Tibial artery (tissue), 4 donors: Measurements from ENCODE around the gene TOMM7.
"Not testable (repeated sequence)": the region's sequence is repeated elsewhere in the genome, so short reads cannot be mapped to it uniquely, and the experiment has no call there.

Source experiments
- DNase-seq, 2 donors: peaks; one replicate each; pipeline ENCODE4 v3.0.0-alpha.2; 2019
- H3K27ac ChIP-seq, 2 donors: fragments of 200-600 bp; sonication (generic) in 1 of 2; 1 replicate in 1 of 2; 2 replicates in 1 of 2; pipeline ENCODE4 v1.5.1; 2018 to 2019; ENCODE audit warnings: mild to moderate bottlenecking in 1 of 2
- H3K27me3 ChIP-seq, 2 donors: fragments of 200-600 bp; sonication (generic) in 1 of 2; one replicate each; pipeline versions ENCODE4 v1.5.1 to v1.6.0; 2016 to 2019
- H3K36me3 ChIP-seq, 3 donors: fragments of 200-600 bp; sonication (generic) in 2 of 3; one replicate each; pipeline ENCODE4 v1.5.1; 2016 to 2019; ENCODE audit warnings: mild to moderate bottlenecking in 2 of 3
- H3K4me1 ChIP-seq, 4 donors: fragments of 200-600 bp; sonication (generic) in 2 of 4; 1 replicate in 3 of 4; 2 replicates in 1 of 4; pipeline ENCODE4 v1.5.1; 2016 to 2019
- H3K4me3 ChIP-seq, 2 donors: fragments of 200-600 bp; sonication (generic) in 1 of 2; 1 replicate in 1 of 2; 2 replicates in 1 of 2; pipeline ENCODE4 v1.5.1; 2018 to 2019; ENCODE audit warnings: mild to moderate bottlenecking in 2 of 2
- H3K9me3 ChIP-seq, 3 donors: fragments of 200-600 bp; sonication (generic) in 1 of 3; one replicate each; pipeline ENCODE4 v1.5.1; 2016 to 2019
- CTCF ChIP-seq, 2 experiments: fragments of 200-600 bp in 1 of 2; fragments of 450-650 bp in 1 of 2; IDR thresholded peaks; one replicate each; pipeline ENCODE4 v1.5.1; 2017 to 2019; ENCODE audit warnings: antibody characterized with exemption in 2 of 2, mild to moderate bottlenecking in 1 of 2, moderate library complexity in 1 of 2
- intact Hi-C: fragments of 100-400 bp; cut with DNase I; formaldehyde crosslinking; loops from one replicate; pipeline ENCODE4 v1.15.0; 2023; ENCODE audit warnings: low total_unique reads

Gene TOMM7

DNA sequence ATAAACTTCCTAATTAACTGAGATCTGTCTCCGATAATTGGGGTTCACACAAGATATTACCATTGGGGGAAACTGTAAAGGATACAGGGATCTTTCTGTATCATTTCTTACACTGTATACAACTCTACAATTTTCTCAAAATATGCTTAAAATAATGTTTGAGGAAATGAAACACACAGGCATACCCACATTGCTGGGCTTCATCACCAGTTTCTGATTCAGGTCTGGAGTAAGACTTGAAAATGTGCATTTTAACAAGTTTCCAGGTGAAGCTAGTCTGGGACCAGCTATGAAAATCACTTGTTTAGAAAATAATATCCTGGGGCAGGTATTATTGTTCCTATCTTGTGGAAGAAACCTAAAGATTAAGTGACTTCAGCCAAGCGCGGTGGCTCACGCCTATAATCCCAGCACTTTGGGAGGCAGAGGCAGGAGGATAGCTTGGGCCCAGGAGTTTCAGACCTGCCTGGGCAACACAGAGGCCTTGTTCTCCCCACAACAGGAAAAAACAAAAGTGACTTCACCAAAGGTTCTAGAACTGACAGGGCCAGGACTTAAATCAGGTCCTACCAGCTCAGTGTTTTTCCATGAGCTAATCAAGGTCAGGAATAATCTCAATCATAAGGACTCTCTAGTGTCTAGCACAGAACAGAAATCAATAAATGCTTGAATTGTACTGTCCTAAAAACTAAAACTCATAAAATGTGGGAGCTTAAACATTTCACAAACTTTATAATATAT, 12.6 kb downstream of the TOMM7 start:
- no peaks in the 10 kb centered on the region for H3K27me3 ChIP-seq
- H3K4me3 ChIP-seq = no peak overlapping the region
- no peaks in the 10 kb centered on the region for H3K9me3 ChIP-seq
- H3K4me1 ChIP-seq = no peaks in the 10 kb centered on the region
- DNase-seq = no peak
- peaks cover 3 to 34% (median 9%) of the 10 kb centered on the region in 3 donors for H3K36me3 ChIP-seq
- TF ChIP-seq CTCF (IDR thresholded peaks at IDR 0.05) = no peak
- H3K27ac ChIP-seq = no peak overlapping the region
- intact Hi-C loops = no loop called here

DNA sequence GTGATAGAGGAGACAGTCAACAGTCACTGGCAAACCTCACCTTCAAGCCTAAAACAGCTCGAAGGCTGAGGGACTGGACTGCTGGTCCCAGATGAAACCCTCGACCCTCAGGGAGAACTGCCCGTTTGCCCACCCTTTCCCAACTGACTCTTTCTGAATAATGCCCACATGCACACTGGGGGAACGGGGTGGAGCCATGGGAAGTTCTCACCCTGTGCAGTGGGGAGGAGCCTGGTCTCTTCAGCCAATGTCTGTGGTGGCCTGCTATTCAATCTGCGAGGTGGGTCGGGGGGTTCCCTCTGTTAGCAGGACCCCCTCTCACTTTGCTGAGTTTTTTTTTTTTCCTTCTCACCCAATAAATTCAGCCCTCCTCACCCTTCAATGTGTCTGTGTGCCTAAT, 14.5 kb downstream of the TOMM7 start:
- intact Hi-C loops = no loop called here
- H3K4me3 ChIP-seq = no peak overlapping the region
- TF ChIP-seq CTCF (IDR thresholded peaks at IDR 0.05) = no peak
- peaks cover 3 to 22% (median 7%) of the 10 kb centered on the region in 3 donors for H3K36me3 ChIP-seq
- DNase-seq = no peak
- H3K9me3 ChIP-seq = no peaks in the 10 kb centered on the region
- H3K4me1 ChIP-seq = no peaks in the 10 kb centered on the region
- no peak overlapping the region for H3K27ac ChIP-seq
- H3K27me3 ChIP-seq = no peaks in the 10 kb centered on the region

- intact Hi-C loops = no loop called here
Observed at GRCh38 chr7:22806752-22807151, 15.9 kb downstream of the TOMM7 start.

GRCh38 chr7:22805227-22805626, 17.4 kb downstream of the TOMM7 start:
- Histone ChIP-seq H3K4me3 (no peak overlapping the region), H3K27me3 (no peaks in the 10 kb centered on the region), H3K36me3 (no peaks in the 10 kb centered on the region), H3K27ac (no peak overlapping the region), H3K9me3 (no peaks in the 10 kb centered on the region), H3K4me1 (no peaks in the 10 kb centered on the region)
- DNase-seq = no peak
- no peak for TF ChIP-seq CTCF (IDR thresholded peaks at IDR 0.05)
- intact Hi-C loops = no loop called here

More at GRCh38 chr7:22806752-22807151, 15.9 kb downstream of the TOMM7 start:
- DNase-seq = no peak
- no peak overlapping the region for H3K4me3 ChIP-seq
- H3K36me3 ChIP-seq = peaks cover 0 to 8% (median 3%) of the 10 kb centered on the region in 3 donors
- no peak overlapping the region for H3K27ac ChIP-seq
- H3K27me3 ChIP-seq = no peaks in the 10 kb centered on the region
- no peak for TF ChIP-seq CTCF (IDR thresholded peaks at IDR 0.05)
- H3K9me3 ChIP-seq = no peaks in the 10 kb centered on the region
- no peaks in the 10 kb centered on the region for H3K4me1 ChIP-seq

GRCh38 chr7:22802831-22803230, 19.8 kb downstream of the TOMM7 start:
- intact Hi-C loops, H3K36me3 ChIP-seq, H3K27me3 ChIP-seq, H3K4me1 ChIP-seq, H3K27ac ChIP-seq, H3K9me3 ChIP-seq, H3K4me3 ChIP-seq, DNase-seq: not testable (repeated sequence)

- no peak for TF ChIP-seq CTCF (IDR thresholded peaks at IDR 0.05)
- Histone ChIP-seq H3K27me3 (no peaks in the 10 kb centered on the region), H3K4me1 (no peaks in the 10 kb centered on the region), H3K36me3 (no peaks in the 10 kb centered on the region), H3K4me3 (no peak overlapping the region), H3K27ac (no peak overlapping the region), H3K9me3 (no peaks in the 10 kb centered on the region)
- intact Hi-C loops = no loop called here
- DNase-seq = no peak
Observed at GRCh38 chr7:22802426-22802825, 20.2 kb downstream of the TOMM7 start.
